D341Med (cell line): ENCODE measurements around the gene STARD10.
A peak's percentile ranks its signal among the peaks of the same experiment; 100 is the strongest.

Source experiments
- DNase-seq: peaks from one replicate; pipeline ENCODE4 v3.0.0; 2012; ENCODE audit warnings: low spot score

The STARD10 gene

GRCh38 chr11:72744474-72744873 is 49.4 kb downstream of the STARD10 start:
- no peak for DNase-seq

DNA sequence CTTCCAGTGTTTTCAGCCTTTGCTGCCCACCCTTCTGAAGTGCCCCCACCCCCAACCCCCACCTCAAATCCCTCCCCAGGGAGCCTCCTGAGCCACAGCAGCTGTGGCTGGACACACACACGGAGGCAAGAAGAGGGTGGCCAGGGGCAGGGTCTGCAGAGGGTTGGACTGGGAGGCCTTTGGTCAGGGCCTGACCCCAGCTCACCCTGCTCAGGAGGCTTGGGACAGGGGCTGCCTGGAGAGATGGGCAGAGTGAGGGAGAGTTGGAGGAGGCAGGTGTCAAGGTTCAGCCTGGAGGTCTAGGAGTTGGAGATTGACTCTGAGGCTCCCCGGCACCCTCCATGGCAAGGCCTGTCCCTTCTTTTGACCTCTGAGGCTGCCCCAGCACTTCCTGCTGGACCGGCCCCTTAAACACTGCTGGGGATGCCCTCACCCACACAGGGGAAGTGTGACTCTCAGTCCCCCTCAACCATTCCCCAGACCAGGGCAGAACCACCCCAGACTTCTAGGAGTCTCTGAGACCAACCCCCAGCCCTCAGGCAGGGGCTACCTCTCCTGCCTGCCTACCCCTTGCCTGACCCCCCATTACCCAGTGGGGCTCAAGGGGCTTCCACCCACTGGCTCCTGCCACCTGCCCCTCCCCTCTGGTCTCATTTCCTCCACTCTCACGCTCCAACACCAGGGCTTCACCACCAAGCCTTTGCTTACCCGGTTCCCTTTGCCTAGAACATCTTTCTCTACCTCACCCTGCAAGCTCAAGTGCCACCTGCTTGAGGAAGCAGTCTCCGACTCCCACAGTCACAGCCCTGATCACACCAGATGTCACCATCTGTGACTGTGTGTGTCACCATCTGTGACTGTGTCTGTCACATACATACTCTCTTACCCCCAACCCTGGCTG is 50.3 kb downstream of the STARD10 start:
- peak; percentile 79 for DNase-seq

- DNase-seq, result no peak
These were observed 51.1 kb downstream of the STARD10 start for GRCh38 chr11:72742513-72743320.

DNA sequence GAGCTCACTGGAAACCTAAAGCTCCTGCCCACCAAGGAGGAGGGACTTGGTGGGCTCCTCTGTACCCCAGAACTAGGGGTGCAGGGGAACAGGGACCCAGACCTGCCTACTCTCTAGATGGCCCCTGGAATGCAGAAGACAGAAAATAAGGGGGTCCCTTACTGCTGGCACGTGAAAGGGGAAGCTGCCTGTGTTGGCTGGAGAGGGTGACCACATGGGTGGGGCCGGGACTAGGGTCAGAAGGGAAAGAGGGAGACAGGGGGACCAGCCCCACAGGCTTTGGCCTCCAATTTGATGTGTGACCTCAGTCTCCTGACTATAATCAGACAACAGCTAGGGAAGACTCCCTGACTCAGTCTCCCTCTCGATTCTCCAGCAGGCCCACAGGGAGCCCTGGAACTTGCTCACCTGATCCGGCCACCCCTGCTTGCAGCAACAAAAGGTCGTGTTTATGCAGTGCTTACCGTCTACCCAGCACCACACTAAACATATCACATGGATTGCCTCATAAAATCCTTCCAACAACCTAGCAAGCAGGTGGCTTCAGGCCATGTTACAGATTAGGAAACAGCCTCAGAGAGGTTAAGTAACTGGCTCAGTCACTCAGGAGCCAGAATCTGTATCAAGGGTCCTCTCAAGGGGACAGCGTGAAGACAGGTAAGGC is 51.9 kb downstream of the STARD10 start:
- no peak for DNase-seq

- no peak for DNase-seq
These were observed 52.4 kb downstream of the STARD10 start for GRCh38 chr11:72741429-72741833.

DNA sequence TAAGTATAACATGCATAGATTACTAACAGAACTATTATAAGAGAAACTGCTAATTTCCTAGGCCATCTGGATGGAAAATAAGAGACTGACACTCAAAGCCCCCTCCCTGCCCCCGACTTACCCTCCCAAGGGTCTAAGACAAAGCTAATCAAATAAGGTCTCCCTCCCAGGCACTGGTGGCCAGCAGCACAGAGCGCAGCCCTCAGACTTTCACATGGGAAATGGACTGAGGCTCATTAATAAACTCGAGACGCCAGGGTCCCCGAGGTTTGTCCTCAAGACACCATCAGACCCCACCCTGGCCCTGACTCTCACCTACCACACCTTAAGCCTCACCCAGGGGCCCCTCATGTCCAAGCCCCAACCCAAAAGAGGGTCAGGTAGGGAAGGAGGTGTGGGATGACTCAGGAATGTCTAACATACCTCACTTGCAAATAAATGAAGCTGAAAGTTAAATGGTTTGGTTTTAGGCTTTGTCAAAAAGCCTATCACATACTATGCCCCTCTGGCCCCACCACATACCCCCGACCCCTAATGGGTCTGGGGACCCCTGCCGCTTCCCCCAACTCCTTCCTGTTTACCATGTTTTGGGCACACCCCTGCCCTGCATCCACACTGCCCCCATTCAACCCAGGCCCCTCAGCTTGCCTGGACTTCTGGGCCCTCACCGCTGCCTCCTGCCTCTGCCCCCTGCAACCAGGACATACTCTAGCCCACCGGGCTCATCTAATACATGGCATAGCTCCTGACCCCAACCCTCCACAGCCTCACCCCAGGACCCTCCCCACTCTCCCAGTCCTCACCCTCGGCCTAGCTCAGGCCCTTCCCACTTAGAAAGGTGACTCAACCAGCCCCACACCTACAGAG is 53.1 kb downstream of the STARD10 start:
- DNase-seq, result no peak

GRCh38 chr11:72740060-72740424 is 53.8 kb downstream of the STARD10 start:
- no peak for DNase-seq

DNA sequence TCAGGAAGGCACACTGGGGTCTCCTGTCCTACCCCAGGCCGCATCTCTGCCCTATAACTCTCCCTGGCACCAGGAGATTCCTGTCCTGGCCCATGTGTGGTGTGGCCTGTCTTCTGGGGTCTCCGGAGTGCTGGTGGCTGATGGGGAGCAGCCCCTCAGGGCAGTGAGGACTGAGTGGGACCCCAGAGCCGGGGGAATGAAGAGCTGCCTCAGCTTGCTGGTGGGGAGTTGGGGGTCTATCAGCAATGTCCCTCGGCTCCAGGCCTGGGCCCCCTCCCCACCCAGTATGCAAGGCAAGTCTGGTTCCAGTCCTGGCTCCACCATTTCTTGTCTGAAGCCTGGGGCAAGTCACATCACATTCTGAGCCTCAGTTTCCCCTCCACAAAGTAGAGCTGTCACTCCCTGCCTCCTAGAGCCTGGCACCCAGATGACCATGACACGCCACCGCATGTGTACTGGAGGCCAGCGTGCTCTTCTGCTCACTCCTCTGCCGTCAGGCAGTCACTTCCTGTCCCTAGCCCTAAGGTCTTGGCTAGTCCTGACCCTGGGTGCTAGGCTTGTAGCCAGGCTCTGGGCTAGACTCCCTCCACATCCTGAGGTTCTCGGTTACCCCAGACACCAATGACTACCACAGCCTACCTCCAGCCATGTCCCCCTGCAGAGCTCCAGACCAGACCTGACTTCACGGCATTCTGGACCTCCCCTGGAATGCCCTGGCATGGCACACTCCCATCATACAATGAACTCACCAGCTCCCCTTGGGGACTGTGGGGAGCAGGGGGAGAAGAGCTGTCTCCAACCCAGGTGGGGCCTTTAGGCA is 54.4 kb downstream of the STARD10 start:
- no peak for DNase-seq

DNA sequence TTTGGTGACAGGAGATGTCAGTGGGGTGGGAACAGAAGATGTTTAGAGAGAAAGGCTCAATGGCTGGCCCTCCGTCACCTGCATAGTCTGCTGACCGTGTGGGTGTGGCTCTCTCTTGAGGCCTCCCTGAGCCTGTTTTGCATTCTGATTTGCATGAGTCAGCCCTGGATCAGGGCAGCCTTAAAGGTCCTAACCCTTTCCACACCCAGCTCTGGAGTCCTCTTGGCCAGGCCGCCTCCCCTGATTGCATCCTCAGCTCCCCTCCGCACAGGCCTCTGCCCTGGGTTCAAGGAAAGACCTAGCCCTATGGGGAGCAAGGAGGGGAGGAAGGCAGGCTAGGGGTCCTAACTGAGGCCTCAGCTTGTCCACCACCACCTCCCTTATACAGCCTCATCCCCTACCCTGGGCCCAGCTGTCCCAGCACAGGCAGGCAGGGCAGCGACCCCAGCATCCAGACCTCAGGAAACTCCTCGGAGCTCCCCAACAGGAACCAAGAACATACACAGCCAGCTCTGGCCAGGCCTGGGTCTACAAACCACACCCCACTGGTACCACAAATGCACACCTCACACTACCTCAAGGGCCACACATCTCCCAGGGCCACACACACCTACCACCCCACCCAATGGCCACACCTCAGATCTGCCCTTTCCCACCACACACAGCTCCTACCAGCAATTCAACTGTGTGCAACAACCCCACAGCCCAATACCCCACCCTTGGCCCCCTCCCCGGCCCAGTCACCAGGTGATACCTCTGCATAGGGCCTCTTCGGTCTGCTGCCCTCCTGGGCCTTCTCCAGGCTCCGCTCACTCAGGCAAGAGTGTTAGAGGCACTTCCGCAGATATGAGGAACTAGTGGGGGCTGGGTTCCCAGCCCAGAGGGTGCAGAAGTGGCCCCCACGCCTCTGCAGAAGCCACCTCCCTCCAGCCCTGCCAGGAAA is 55.4 kb downstream of the STARD10 start:
- no peak for DNase-seq

- no peak for DNase-seq
These were observed 56.5 kb downstream of the STARD10 start for GRCh38 chr11:72737336-72737735.

DNA sequence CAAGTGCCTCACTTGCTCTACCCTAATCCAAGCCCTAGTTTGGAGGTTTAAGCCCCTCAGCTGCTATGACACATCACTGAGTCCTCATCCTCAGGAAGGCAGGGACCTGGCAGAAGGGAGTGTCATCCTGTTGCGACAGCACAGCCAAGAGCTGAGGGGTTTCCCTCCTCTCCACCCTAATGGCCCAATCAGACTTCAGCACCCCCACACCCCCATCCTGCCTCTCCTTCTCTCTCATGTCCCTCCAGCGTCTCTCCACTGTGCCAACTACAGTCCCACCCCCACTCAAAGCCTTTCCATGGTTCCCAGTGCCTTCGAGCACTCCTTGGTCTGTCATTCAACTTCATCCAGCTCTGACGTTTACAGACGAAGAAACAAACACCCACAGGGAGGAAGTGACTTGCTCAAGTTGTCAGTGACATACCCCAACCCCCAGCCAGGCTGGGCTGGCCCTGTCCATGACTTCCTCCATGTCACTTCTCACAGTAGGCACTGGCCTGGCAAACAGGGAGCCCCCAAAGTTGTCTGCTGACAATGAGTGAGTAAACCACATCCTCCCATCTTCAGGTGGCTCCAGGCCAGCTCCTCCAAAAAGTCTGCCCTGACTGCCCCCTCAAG is 57.3 kb downstream of the STARD10 start:
- no peak for DNase-seq

DNA sequence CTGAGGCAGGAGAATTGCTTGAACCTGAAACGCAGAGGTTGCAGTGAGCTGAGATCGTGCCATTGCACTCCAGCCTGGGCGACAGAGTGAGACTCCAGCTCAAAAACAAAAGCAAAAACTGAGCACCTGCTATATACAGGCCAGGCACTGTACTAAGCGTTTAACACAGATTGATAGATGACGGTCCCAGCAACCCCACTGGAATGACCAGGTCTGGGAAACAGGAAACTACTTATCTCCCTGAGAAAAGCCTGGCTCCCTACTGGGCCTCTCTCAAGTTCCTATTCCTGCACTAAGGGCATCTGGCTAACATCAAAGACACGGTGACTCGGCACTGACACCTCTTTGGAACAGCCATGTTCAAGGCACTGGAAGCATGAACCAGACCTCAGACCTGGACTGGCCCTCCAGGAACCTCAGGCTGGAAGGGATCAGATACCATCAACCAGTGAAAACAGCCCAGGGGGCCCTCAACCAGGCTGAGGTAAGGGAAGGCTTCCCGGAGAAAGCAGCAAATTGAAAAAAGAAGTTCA is 58.3 kb downstream of the STARD10 start:
- no peak for DNase-seq

DNA sequence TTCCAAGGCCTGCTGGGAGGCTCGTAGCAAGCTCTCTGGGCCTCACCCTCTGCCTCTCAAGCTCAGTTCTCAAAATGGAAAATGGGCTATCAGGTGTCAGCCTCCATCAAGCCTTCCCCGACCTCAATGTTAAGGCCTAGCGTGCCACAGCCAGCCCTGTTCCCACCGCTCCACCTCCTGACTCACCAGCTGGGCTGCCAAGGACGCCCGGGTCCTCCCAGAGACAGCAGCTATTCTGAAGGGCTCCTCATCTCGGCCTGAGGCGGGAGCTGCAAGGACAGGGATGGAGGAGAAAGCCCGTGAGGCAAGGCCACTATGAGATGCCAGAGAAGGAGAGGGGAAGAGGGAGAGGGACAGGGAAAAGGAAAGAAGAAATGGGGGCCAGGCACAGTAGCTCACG is 61.5 kb downstream of the STARD10 start:
- DNase-seq, result no peak

- no peak for DNase-seq
These were observed 63.1 kb downstream of the STARD10 start for GRCh38 chr11:72730737-72731136.

- no peak for DNase-seq
These were observed 63.6 kb downstream of the STARD10 start for GRCh38 chr11:72730243-72730642.

GRCh38 chr11:72727521-72727920 is 66.3 kb downstream of the STARD10 start:
- DNase-seq, result no peak

- DNase-seq, result no peak
These were observed 67.3 kb downstream of the STARD10 start for GRCh38 chr11:72726266-72727220.

DNA sequence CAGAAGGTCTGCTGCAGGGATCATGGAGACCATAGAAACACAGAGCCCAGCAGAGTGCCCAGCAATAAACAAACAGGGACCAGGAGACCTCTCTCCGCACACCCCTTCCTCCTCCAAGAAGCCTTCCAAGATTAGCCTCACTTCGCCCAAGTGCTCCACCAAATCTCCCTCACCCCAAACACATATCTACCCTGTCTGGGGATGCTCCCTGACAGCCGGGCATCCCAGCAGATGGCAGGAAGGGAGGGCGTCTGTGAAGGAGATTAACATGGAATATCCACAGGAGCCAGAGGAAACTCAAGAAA is 68.2 kb downstream of the STARD10 start:
- no peak for DNase-seq
